ENCODE data around the gene SLFNL1.

SLFNL1 gene

GRCh38 chr1:40982721-40983120, 38.8 kb downstream of the SLFNL1 start:
- DNase-seq (ENCODE audit: extremely low spot score), result no peak
- CTCF ChIA-PET, result no interaction called here
- POLR2A ChIA-PET, result no interaction called here
- TF ChIP-seq FOXK2 (IDR thresholded peaks at IDR 0.05) (no peak), L3MBTL2 (conservative IDR thresholded peaks at IDR 0.05) (no peak), CTBP1 (IDR thresholded peaks at IDR 0.05; ENCODE audit: borderline replicate concordance) (no peak), PKNOX1 (IDR thresholded peaks at IDR 0.05) (no peak), FOXA1 (IDR thresholded peaks at IDR 0.05) (no peak), ZNF384 (IDR thresholded peaks at IDR 0.05) (no peak), FOXM1 (IDR thresholded peaks at IDR 0.05; ENCODE audit: borderline replicate concordance) (no peak), BHLHE40 (IDR thresholded peaks at IDR 0.05; ENCODE audit: borderline replicate concordance) (no peak), HDGF (IDR thresholded peaks at IDR 0.05; ENCODE audit: borderline replicate concordance) (no peak)

GRCh38 chr1:40981691-40982448, 39.7 kb downstream of the SLFNL1 start:
- no peak for DNase-seq (ENCODE audit: extremely low spot score)
- ChIA-PET CTCF (no interaction called here), POLR2A (interaction anchor here (2.7 kb wide), 1 partner anchor 21 kb away, joined by 24 read pairs; no protein-coding TSS in a partner anchor)
- TF ChIP-seq SP1 (IDR thresholded peaks at IDR 0.05) (no peak), FOXA1 (IDR thresholded peaks at IDR 0.05) (no peak), ELF4 (IDR thresholded peaks at IDR 0.05) (no peak), NFRKB (IDR thresholded peaks at IDR 0.05) (no peak), ARNT (IDR thresholded peaks at IDR 0.05) (no peak), SUZ12 (IDR thresholded peaks at IDR 0.05) (no peak), TARDBP (IDR thresholded peaks at IDR 0.05) (no peak), BHLHE40 (IDR thresholded peaks at IDR 0.05; ENCODE audit: borderline replicate concordance) (no peak), PKNOX1 (IDR thresholded peaks at IDR 0.05) (no peak), FOXK2 (IDR thresholded peaks at IDR 0.05) (no peak), ZNF384 (IDR thresholded peaks at IDR 0.05) (no peak), LEF1 (IDR thresholded peaks at IDR 0.05; ENCODE audit: borderline replicate concordance) (no peak), FOXM1 (IDR thresholded peaks at IDR 0.05; ENCODE audit: borderline replicate concordance) (no peak), HDGF (IDR thresholded peaks at IDR 0.05; ENCODE audit: borderline replicate concordance) (no peak), L3MBTL2 (conservative IDR thresholded peaks at IDR 0.05) (no peak), CTBP1 (IDR thresholded peaks at IDR 0.05; ENCODE audit: borderline replicate concordance) (no peak)

GRCh38 chr1:40980453-40981121, 40.9 kb downstream of the SLFNL1 start:
- DNase-seq (ENCODE audit: extremely low spot score), result peak; percentile 22
- POLR2A ChIA-PET, result interaction anchor here (0.9 to 2.7 kb wide), 11 partner anchors 8 to 289 kb away, joined by 3 to 24 read pairs (median 4); partner anchors contain the start of genes CITED4, NFYC and SLFNL1
- TF ChIP-seq FOXA1 (IDR thresholded peaks at IDR 0.05), result no peak
- no peak for TF ChIP-seq LEF1 (IDR thresholded peaks at IDR 0.05; ENCODE audit: borderline replicate concordance)
- no peak for TF ChIP-seq CTBP1 (IDR thresholded peaks at IDR 0.05; ENCODE audit: borderline replicate concordance)
- TF ChIP-seq NFRKB (IDR thresholded peaks at IDR 0.05), result no peak
- no peak for TF ChIP-seq PKNOX1 (IDR thresholded peaks at IDR 0.05)
- no peak for TF ChIP-seq TARDBP (IDR thresholded peaks at IDR 0.05)
- no peak for TF ChIP-seq FOXM1 (IDR thresholded peaks at IDR 0.05; ENCODE audit: borderline replicate concordance)
- no peak for TF ChIP-seq L3MBTL2 (conservative IDR thresholded peaks at IDR 0.05)
- TF ChIP-seq ZNF384 (IDR thresholded peaks at IDR 0.05), result no peak
- CTCF ChIA-PET, result interaction anchor here (0.6 to 1.9 kb wide), 2 partner anchors 16 to 122 kb away, joined by 3 to 4 read pairs; no protein-coding TSS in a partner anchor

GRCh38 chr1:40980068-40980452, 41.5 kb downstream of the SLFNL1 start:
- TF ChIP-seq FOXA1 (IDR thresholded peaks at IDR 0.05), result no peak
- TF ChIP-seq NFRKB (IDR thresholded peaks at IDR 0.05), result no peak
- TF ChIP-seq L3MBTL2 (conservative IDR thresholded peaks at IDR 0.05), result no peak
- no peak for TF ChIP-seq TARDBP (IDR thresholded peaks at IDR 0.05)
- no peak for TF ChIP-seq FOXK2 (IDR thresholded peaks at IDR 0.05)
- TF ChIP-seq ARNT (IDR thresholded peaks at IDR 0.05), result no peak
- TF ChIP-seq ELF4 (IDR thresholded peaks at IDR 0.05), result no peak
- TF ChIP-seq BHLHE40 (IDR thresholded peaks at IDR 0.05; ENCODE audit: borderline replicate concordance), result no peak
- TF ChIP-seq PKNOX1 (IDR thresholded peaks at IDR 0.05), result no peak
- no peak for TF ChIP-seq LEF1 (IDR thresholded peaks at IDR 0.05; ENCODE audit: borderline replicate concordance)
- TF ChIP-seq SUZ12 (IDR thresholded peaks at IDR 0.05), result no peak
- no peak for TF ChIP-seq CTBP1 (IDR thresholded peaks at IDR 0.05; ENCODE audit: borderline replicate concordance)
- no peak for TF ChIP-seq ZNF384 (IDR thresholded peaks at IDR 0.05)
- TF ChIP-seq SP1 (IDR thresholded peaks at IDR 0.05), result no peak
- TF ChIP-seq HDGF (IDR thresholded peaks at IDR 0.05; ENCODE audit: borderline replicate concordance), result no peak
- no peak for TF ChIP-seq FOXM1 (IDR thresholded peaks at IDR 0.05; ENCODE audit: borderline replicate concordance)
- CTCF ChIA-PET, result interaction anchor here (0.6 to 1.9 kb wide), 3 partner anchors 16 to 408 kb away, joined by 3 to 4 read pairs (median 3); no protein-coding TSS in a partner anchor
- POLR2A ChIA-PET, result interaction anchor here (0.7 to 2.7 kb wide), 16 partner anchors 9 to 289 kb away, joined by 3 to 24 read pairs (median 4); partner anchors contain the start of genes CITED4, NFYC and SLFNL1
- DNase-seq (ENCODE audit: extremely low spot score), result no peak

Measured in HEK293T (cell line).